ENCODE data around the gene PCYT2.

Gene PCYT2

DNA sequence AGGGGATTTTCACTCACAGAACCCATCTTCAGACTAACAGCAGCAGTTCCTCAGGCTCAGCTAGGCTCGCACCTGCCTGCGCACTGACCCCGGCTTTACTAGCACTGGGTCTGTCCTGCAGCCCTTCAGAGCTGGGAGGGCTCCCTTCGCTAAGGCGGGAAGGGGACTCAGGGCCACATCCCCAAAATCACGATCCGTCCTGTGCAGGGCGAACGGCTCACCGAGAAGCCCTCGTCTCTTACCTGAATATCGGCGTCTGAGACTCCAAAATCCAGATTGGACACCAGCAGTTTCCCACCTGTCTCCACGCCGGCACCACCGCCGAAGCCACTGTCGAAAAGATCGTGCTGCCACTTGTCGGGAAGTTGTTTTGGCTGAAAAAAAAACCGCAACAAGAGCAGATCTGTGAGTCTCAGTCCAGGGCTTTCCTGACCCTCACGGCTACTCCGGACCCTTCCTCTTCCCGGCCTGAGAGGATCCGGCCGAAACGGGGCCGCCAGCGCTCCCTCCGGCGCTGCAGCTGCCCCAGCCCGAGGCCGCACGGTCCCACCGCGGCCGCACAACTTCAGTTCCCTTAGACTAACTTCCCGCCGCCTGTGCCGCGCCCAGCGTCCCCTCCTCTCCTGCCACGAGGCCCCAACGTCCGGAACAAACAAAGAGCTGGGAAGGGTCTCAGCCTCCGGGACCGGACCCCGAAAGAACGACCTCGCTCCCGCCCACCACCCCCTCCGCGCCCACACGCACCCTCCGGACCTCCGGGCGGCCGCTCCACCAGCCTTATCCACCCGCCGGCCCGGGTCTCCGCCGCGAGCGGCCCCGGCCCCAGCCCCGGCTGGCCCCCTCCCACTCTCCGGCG lies 20.5 kb downstream of the PCYT2 start:
- Mint-ChIP-seq H3K36me3 (ENCODE audit: low read depth) (peaks cover 33% of the 10 kb centered on the region), H3K4me1 (ENCODE audit: low read depth) (peaks cover 20% of the 10 kb centered on the region), H3K27me3 (ENCODE audit: low read depth) (no peaks in the 10 kb centered on the region), H3K4me3 (peak overlapping the region; percentile 86), H3K27ac (peak overlapping the region; percentile 90), H3K9me3 (no peaks in the 10 kb centered on the region)

DNA sequence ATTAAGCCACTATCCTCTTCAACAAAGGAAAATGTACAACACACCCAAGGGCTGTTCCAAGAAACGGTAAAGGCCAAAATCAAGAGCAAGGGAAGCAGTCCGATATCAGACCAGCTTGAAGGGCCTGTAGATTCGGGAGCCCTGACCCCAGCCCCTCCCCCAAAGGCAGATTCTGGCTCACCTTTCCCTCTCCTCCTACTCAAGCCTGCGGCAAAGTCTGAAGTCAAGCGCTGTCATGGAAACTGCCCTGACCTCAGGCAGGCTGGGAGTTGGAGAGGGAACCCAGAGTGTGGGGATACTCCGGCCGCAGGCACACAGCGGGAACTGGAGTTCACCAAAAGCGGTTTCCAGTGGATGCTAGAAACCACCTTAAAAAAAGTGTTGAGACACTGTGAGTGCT lies 21.6 kb downstream of the PCYT2 start:
- H3K4me1 Mint-ChIP-seq (ENCODE audit: low read depth) = peaks cover 20% of the 10 kb centered on the region
- peak overlapping the region; percentile 90 for H3K27ac Mint-ChIP-seq
- peak overlapping the region; percentile 86 for H3K4me3 Mint-ChIP-seq
- H3K27me3 Mint-ChIP-seq (ENCODE audit: low read depth) = no peaks in the 10 kb centered on the region
- H3K9me3 Mint-ChIP-seq = no peaks in the 10 kb centered on the region
- peaks cover 38% of the 10 kb centered on the region for H3K36me3 Mint-ChIP-seq (ENCODE audit: low read depth)

DNA sequence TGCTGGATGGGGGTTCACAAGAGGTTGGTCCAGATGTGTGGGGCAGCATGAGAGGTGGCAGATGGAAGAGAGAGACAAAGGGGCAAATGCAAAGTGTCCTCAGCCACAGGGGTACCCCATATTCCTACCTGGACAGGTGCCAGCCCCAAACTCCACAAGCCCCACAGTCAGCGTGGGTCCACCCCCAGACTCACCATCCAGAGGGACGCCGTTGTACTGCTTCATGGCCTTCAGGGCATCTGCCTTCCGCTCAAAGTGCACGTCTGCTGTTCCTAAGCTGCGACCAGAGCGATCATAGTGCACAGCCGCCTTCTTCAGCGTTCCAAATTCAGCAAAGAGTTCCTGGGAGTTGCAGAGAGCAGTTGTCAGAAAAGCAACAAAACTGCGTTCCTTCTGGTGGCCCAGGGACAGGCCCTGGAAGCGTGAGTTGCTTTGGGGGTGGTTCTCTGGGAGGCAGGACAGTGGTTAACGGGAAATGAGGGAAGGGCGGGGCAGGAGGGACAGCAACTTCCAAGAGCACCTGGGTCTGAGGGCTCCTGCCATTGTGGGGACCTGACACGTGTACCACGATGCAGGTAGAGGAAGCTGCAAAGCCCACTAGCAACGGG lies 22.1 kb downstream of the PCYT2 start:
- no peaks in the 10 kb centered on the region for H3K27me3 Mint-ChIP-seq (ENCODE audit: low read depth)
- H3K27ac Mint-ChIP-seq = peak overlapping the region; percentile 59
- H3K4me3 Mint-ChIP-seq = peak overlapping the region; percentile 74
- H3K36me3 Mint-ChIP-seq (ENCODE audit: low read depth) = peaks cover 41% of the 10 kb centered on the region
- H3K9me3 Mint-ChIP-seq = no peaks in the 10 kb centered on the region
- H3K4me1 Mint-ChIP-seq (ENCODE audit: low read depth) = peaks cover 20% of the 10 kb centered on the region

DNA sequence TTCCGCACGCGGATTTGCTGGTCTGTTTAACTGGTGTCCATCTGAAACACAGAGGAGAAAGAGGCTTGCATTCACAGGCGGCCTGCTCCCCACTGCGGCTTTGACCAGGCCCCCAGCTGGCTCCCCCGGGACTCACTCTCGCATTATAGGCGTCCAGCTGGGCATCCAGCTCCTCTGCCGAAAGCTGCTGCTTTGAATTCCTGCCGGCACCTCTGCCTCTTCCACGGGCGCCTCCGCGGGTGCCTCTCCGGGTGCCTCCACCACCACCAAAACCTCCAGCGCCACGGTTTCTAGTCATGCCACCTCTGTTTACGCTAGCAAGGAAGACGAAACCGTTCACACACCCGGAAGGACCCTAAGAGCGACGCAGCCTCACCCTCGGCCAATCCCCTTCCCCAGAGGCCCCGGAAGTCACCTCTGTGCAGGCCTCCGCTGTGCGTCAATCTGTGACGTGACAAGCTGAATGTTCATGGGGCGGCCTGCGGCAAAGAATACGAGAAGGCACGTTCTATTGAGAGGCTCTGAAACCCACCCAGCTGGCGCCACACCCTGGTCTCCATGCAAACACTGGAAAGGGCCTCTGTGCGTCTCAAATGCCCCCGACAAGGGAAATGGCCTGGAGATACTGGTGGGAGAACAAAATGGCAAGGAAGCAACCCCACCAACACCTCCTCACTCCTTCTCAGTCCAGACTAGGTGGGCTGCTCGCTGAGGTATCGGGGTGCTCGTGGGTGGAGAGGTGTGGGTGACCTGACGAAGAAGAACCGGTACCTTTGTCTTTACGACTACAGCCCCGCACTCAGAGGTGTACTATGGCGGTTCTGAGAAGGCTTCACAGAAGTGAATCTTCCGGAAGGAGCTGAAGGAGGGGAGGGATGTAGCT lies 22.9 kb downstream of the PCYT2 start:
- no peaks in the 10 kb centered on the region for H3K27me3 Mint-ChIP-seq (ENCODE audit: low read depth)
- peaks cover 41% of the 10 kb centered on the region for H3K36me3 Mint-ChIP-seq (ENCODE audit: low read depth)
- H3K27ac Mint-ChIP-seq = peak overlapping the region; percentile 59
- peaks cover 20% of the 10 kb centered on the region for H3K4me1 Mint-ChIP-seq (ENCODE audit: low read depth)
- H3K9me3 Mint-ChIP-seq = no peaks in the 10 kb centered on the region
- H3K4me3 Mint-ChIP-seq = peak overlapping the region; percentile 74

DNA sequence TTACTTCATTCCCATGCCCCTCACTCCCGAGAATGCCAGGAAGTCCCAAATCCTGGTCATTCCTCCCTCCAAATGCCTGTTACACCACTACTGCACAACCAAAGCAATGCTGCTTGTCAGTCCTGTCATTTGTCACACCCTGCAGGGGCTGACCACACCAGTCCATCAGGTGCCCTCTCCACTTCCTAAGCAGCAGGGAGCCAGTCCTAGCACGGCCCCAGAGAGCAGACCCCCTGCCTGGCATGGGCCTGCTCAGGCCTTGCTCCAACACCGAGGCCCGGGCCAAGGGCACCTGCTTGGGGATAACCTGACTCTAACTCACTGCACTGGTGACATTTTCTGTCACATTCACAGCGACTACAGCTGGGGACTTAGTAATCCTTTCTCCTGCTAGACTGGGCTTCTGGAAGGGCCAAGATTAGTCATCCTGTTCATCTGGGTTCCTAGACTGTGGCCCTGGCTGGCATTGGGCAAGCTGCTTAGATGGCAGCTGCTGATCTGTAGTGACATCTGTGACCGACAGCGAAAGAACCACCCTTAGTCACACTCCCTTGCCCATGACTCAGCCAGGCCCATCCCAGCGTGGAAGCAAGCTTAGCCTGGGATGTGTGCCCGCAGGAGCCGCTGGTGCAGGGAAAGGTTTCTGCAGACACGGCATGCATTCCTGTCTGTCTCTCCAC lies 25.2 kb downstream of the PCYT2 start:
- Mint-ChIP-seq H3K27ac (no peak overlapping the region), H3K9me3 (no peaks in the 10 kb centered on the region), H3K27me3 (ENCODE audit: low read depth) (no peaks in the 10 kb centered on the region), H3K4me1 (ENCODE audit: low read depth) (peaks cover 18% of the 10 kb centered on the region), H3K36me3 (ENCODE audit: low read depth) (peaks cover 43% of the 10 kb centered on the region), H3K4me3 (no peak overlapping the region)

DNA sequence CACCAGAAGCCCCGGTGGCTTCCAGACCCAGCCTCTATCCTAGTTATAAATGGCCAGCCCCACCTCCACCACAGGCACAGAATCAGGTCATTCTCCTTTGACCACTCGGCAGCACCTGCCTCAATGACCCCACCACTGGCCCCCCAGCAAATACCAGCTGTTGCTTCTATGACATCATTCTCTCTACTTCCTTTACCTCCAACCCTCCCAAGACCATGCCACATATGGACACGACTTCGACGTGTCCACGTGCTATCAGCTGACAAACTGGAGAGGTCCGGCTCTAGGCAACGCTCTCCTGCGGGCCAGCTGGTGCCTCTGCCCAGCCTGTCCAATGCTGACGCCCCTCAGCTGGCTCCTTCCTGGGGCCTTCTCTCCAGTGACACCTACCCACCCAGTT lies 25.7 kb downstream of the PCYT2 start:
- Mint-ChIP-seq H3K27ac (no peak overlapping the region), H3K9me3 (no peaks in the 10 kb centered on the region)

DNA sequence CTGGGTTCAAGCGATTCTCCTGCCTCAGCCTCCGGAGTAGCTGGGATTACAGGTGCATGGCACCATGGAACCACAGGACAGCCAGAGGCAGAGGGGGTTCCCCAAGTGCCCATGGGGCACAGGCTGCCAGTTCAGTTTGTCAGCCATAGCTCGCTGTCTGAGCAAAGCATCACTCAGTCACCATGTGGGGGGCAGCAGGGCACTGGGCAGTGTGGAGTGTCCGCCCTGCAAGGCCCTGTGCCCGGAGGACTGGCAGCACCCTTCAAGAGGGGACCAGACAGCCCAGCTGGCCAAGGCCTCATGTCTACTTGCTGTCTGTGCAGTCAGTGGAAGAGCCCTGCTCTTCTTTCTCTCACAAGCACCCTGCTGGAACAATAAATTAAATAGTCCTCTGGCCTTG lies 26.2 kb downstream of the PCYT2 start:
- H3K36me3 Mint-ChIP-seq (ENCODE audit: low read depth) = peaks cover 40% of the 10 kb centered on the region
- H3K27ac Mint-ChIP-seq = no peak overlapping the region
- peaks cover 14% of the 10 kb centered on the region for H3K4me1 Mint-ChIP-seq (ENCODE audit: low read depth)
- H3K9me3 Mint-ChIP-seq = no peaks in the 10 kb centered on the region
- no peaks in the 10 kb centered on the region for H3K27me3 Mint-ChIP-seq (ENCODE audit: low read depth)
- no peak overlapping the region for H3K4me3 Mint-ChIP-seq

More for the DNA sequence above, 25.7 kb downstream of the PCYT2 start:
- H3K36me3 Mint-ChIP-seq (ENCODE audit: low read depth) = peaks cover 43% of the 10 kb centered on the region
- H3K4me3 Mint-ChIP-seq = no peak overlapping the region
- no peaks in the 10 kb centered on the region for H3K27me3 Mint-ChIP-seq (ENCODE audit: low read depth)
- peaks cover 16% of the 10 kb centered on the region for H3K4me1 Mint-ChIP-seq (ENCODE audit: low read depth)

DNA sequence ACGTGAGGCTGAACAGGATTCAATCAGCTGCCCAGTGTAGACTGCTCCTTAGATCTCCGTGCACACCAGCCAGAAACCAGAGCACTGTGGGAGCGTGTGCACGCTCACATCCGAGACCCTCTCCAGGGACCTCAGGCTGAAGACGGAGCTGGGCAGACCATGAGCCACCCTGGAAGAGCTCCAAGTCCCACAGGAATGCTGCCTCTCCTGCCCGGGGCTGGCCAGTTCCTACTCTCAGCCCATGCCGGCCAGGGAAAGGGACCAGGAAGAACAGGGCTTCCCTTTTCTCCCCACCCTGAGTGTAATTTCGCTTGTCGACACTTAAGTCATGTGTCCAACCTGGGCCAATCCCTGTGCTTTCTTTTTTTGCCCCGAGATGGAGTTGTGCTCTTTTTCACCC lies 26.7 kb downstream of the PCYT2 start:
- peaks cover 14% of the 10 kb centered on the region for H3K4me1 Mint-ChIP-seq (ENCODE audit: low read depth)
- no peaks in the 10 kb centered on the region for H3K27me3 Mint-ChIP-seq (ENCODE audit: low read depth)
- H3K27ac Mint-ChIP-seq = no peak overlapping the region
- no peak overlapping the region for H3K4me3 Mint-ChIP-seq
- no peaks in the 10 kb centered on the region for H3K9me3 Mint-ChIP-seq
- peaks cover 40% of the 10 kb centered on the region for H3K36me3 Mint-ChIP-seq (ENCODE audit: low read depth)

DNA sequence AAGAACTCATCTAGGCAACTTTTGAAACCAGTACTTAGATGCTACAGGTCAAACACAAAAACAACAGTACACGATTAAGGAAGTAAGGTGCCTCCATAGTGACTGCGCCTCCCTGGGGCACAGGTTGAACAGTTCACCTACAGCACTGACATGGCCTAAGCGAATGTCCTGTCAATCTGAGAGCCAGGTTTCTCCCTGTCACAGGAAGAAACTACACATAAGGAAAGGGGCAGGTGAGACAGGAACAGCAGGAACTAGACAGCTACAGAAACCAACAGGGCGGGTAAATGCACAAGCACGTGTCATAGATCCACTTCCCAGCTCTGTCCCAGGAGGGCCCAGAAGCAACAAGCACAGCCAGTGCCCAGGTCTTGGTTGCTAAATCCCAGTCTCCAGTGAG lies 32.1 kb downstream of the PCYT2 start:
- H3K36me3 Mint-ChIP-seq (ENCODE audit: low read depth) = peaks cover 21% of the 10 kb centered on the region
- H3K9me3 Mint-ChIP-seq = no peaks in the 10 kb centered on the region
- peak overlapping the region; percentile 18 for H3K27ac Mint-ChIP-seq
- H3K4me3 Mint-ChIP-seq = no peak overlapping the region
- peaks cover 2% of the 10 kb centered on the region for H3K4me1 Mint-ChIP-seq (ENCODE audit: low read depth)
- H3K27me3 Mint-ChIP-seq (ENCODE audit: low read depth) = no peaks in the 10 kb centered on the region

DNA sequence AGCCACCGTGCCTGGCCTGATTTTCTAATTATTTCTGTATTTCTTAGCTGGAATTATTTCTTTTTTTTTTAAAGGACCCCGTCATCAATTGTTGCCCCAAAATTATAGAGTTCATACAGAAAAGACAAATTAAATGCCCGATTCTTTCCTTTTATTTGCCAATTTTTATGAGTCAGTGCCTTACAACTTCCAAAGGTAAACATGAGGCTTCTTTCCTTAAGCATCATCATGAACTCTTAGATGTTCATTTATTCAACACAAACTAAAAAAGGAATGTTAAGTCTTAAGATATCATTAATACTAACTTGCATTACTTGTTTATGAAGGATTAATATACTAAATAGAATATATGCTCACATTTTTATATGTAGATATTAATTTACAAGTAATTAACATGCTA lies 32.9 kb downstream of the PCYT2 start:
- H3K9me3 Mint-ChIP-seq = no peaks in the 10 kb centered on the region
- H3K27ac Mint-ChIP-seq = no peak overlapping the region
- no peak overlapping the region for H3K4me3 Mint-ChIP-seq
- H3K27me3 Mint-ChIP-seq (ENCODE audit: low read depth) = no peaks in the 10 kb centered on the region
- peaks cover 21% of the 10 kb centered on the region for H3K36me3 Mint-ChIP-seq (ENCODE audit: low read depth)
- H3K4me1 Mint-ChIP-seq (ENCODE audit: low read depth) = peaks cover 2% of the 10 kb centered on the region

DNA sequence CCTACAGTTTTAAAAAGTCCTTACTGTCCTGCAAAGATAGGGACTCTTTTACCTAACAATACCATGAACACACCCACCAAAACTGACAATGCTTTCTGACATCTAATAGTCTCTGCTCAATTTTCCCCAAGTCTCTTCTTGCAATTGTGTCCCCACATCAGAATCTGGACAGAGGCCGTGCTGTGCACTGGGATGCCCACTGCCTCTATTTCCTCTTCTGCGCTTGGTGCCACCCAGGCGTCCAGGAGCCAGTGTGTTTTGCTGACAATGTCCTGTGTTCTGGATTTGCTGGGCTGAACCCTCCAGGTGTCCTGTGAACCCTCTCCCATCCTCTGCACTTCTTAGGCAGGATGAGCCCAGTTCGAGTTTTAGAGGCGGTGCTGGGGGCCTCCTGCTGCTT lies 33.6 kb downstream of the PCYT2 start:
- no peaks in the 10 kb centered on the region for H3K27me3 Mint-ChIP-seq (ENCODE audit: low read depth)
- H3K36me3 Mint-ChIP-seq (ENCODE audit: low read depth) = peaks cover 25% of the 10 kb centered on the region
- H3K27ac Mint-ChIP-seq = peak overlapping the region; percentile 59
- H3K4me3 Mint-ChIP-seq = no peak overlapping the region
- H3K9me3 Mint-ChIP-seq = no peaks in the 10 kb centered on the region
- H3K4me1 Mint-ChIP-seq (ENCODE audit: low read depth) = peaks cover 6% of the 10 kb centered on the region

DNA sequence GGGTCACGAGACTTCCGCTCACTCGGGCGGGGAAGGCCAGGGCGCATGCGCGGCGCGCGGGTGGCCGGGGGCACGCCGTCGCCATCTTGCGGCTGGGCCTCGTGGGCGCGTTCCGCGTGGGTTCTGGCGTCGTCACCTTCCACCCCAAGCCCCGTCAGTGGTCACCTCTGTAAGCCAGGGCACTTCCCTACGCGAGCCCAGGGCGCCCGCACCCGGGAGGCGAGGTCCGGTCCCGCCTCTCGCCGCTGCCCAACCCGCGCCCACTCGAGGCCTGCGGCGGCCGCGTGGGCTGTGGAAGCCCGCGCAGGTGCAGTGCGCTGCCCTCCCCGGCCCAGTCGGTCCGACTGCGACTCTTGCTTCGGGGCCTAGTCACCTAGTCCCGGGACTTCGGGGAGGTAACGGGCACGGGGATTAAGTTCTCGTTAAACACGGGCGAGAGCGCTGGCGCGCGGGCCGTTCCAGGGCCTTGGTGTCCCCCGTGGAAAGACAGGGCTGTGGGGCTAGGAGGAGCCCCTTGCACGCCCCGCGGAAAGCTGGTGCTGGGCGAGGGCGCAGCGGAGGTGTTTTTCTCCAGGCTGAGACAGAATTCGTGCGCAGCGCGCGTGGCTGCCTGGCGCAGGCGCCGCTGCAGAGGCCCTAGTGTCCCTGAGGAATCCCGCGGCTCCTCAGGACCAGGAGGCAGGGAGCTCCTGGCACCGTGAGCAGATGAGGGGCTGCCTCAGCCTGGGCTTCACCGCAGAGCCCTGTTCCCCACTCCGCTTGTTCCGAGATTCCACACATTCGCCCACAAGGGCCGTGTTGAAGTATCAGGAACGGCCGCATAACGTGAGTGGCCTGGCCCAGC lies 39.6 kb downstream of the PCYT2 start:
- Mint-ChIP-seq H3K4me1 (ENCODE audit: low read depth) (peaks cover 18% of the 10 kb centered on the region), H3K36me3 (ENCODE audit: low read depth) (peaks cover 13% of the 10 kb centered on the region), H3K27me3 (ENCODE audit: low read depth) (no peaks in the 10 kb centered on the region), H3K27ac (peak overlapping the region; percentile 91), H3K4me3 (peak overlapping the region; percentile 83), H3K9me3 (no peaks in the 10 kb centered on the region)

DNA sequence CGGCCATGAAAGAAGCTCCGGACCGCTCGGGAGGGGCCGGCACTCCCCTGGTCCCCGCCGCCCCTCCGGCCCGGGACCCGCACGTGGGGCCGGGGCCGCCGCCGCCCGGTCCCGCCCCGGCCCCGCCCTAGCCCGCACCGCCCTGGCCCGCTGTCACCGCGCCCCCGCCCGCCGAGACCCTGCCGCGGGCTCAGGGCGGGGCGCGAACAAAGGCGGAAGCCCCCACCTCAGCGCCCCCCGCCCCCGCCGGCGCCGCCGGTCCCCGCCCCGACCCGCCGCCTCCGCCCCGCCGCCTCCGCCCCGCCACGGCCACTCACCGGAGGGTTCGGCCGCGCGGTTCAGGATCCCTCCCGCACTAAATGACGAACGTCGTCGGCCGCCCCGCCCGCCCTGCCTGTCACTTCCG lies 40.2 kb downstream of the PCYT2 start, which contains the start of gene ARHGDIA:
Gene ARHGDIA, minus strand, starts transcription at position 357 of the 406 bp plus-strand sequence. CDS start 1,407 bp downstream, outside the sequence.
- peak within 1 kb of the TSS; percentile 89 for H3K4me3 Mint-ChIP-seq
- H3K9me3 Mint-ChIP-seq = no peaks in the 10 kb centered on the region
- no peaks in the 10 kb centered on the region for H3K27me3 Mint-ChIP-seq (ENCODE audit: low read depth)
- peaks cover 13% of the 10 kb centered on the region for H3K36me3 Mint-ChIP-seq (ENCODE audit: low read depth)
- peaks cover 18% of the 10 kb centered on the region for H3K4me1 Mint-ChIP-seq (ENCODE audit: low read depth)
- peak within 1 kb of the TSS; percentile 91 for H3K27ac Mint-ChIP-seq
